MM.1S (cell line): ENCODE measurements around the gene MEG3.

ENCODE experiments used
- DNase-seq: peaks from one replicate; pipeline ENCODE4 v3.0.0-alpha.2; 2015
- H2AFZ ChIP-seq: fragments of 300-600 bp; sonication (generic); 2 replicates; pipeline ENCODE4 v1.6.0; 2016; ENCODE audit warnings: antibody characterized with exemption, low read length
- H3F3A ChIP-seq: fragments of 300-600 bp; sonication (generic); 2 replicates; pipeline ENCODE4 v1.6.1; 2016; ENCODE audit warnings: mild to moderate bottlenecking, antibody characterized with exemption, low read length, moderate library complexity, mixed read lengths; ENCODE audit not compliant: insufficient read depth
- H3K27ac ChIP-seq: fragments of 300-600 bp; sonication (generic); 2 replicates; pipeline ENCODE4 v1.5.1; 2016; ENCODE audit warnings: mild to moderate bottlenecking, low read length
- H3K27me3 ChIP-seq: fragments of 300-600 bp; sonication (generic); replicated peaks from 2 replicates; pipeline ENCODE4 v1.6.0; 2016; ENCODE audit warnings: low read length; ENCODE audit not compliant: insufficient read depth
- H3K36me3 ChIP-seq: fragments of 300-600 bp; sonication (generic); replicated peaks from 2 replicates; pipeline ENCODE4 v1.6.1; 2016; ENCODE audit warnings: mild to moderate bottlenecking, low read length, mixed read lengths; ENCODE audit not compliant: insufficient read depth
- H3K4me1 ChIP-seq: fragments of 300-600 bp; sonication (generic); 2 replicates; pipeline ENCODE4 v1.6.1; 2016; ENCODE audit warnings: low read length, mixed read lengths
- H3K4me2 ChIP-seq: fragments of 300-600 bp; sonication (generic); 2 replicates; pipeline ENCODE4 v1.6.0; 2016; ENCODE audit warnings: low read depth, low read length
- H3K4me3 ChIP-seq: fragments of 300-600 bp; sonication (generic); 2 replicates; pipeline ENCODE4 v1.5.1; 2016; ENCODE audit warnings: low read length, mixed read lengths
- H3K79me2 ChIP-seq: fragments of 300-600 bp; sonication (generic); 2 replicates; pipeline ENCODE4 v1.6.1; 2016; ENCODE audit warnings: mixed run types, low read length, mixed read lengths
- H3K9ac ChIP-seq: fragments of 300-600 bp; sonication (generic); 2 replicates; pipeline ENCODE4 v1.6.1; 2016; ENCODE audit warnings: low read length, mixed read lengths
- H3K9me2 ChIP-seq: fragments of 300-600 bp; sonication (generic); replicated peaks from 2 replicates; pipeline ENCODE4 v1.6.1; 2016; ENCODE audit warnings: mild to moderate bottlenecking, low read length, mixed read lengths; ENCODE audit not compliant: insufficient read depth
- H3K9me3 ChIP-seq: fragments of 300-600 bp; sonication (generic); replicated peaks from 2 replicates; pipeline ENCODE4 v1.6.1; 2016; ENCODE audit warnings: mild to moderate bottlenecking, low read length, mixed read lengths; ENCODE audit not compliant: insufficient read depth
- H4K20me1 ChIP-seq: fragments of 300-600 bp; sonication (generic); 2 replicates; pipeline ENCODE4 v1.6.1; 2016; ENCODE audit warnings: mild to moderate bottlenecking, low read length, moderate library complexity, mixed read lengths; ENCODE audit not compliant: insufficient read depth
- EZH2 ChIP-seq: fragments of 300-600 bp; sonication (generic); optimal IDR thresholded peaks from 2 replicates; pipeline ENCODE3; 2017; ENCODE audit warnings: low read depth, mild to moderate bottlenecking, antibody characterized with exemption, low read length, mixed read lengths
- EZH2phosphoT487 ChIP-seq: fragments of 300-600 bp; sonication (generic); IDR thresholded peaks from 2 replicates; pipeline ENCODE4 v1.6.1; 2018; ENCODE audit warnings: antibody characterized with exemption, low read length
- TF ChIP-seq, protein P1 (sequence below): fragments of 300-600 bp; sonication (generic); IDR thresholded peaks from 2 replicates; pipeline ENCODE4 v1.5.1; 2016; ENCODE audit warnings: antibody characterized with exemption, low read length, mixed read lengths

MEG3 gene

DNA sequence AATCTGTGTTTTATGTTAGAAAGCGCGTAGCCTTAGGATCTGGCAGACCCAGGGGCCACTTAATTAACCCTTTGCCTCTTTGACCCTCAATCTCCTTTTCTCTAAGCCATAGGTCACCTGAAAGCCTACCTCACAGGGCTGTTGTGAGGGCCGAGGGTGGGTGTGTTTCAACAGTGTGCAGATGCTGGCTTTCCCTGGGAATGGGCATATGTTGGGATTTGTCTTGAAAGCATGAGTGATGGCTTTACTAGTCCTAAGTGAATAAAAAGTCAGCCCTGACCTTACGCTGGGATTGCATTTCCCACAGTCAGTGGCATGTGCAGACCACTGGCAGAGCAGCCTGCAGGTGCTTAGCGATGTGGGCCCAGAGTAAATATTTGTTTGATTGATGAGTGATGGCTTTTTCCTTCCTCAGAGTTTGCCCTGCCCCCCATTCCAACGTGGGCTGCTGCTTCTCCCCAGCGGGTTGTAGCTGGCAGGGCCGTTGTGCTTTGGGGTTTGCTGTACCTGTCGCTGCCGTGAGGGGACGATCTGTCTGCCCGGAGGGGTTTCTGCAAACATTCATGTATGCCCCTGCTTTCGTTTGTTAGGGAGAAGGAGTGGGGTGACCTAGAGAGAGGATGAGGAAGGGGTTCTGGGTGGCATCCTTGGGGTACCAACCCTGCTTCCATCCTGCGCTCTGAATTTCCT, 31.5 kb downstream of the MEG3 start:
- H3K27ac ChIP-seq = no peak overlapping the region
- no peak overlapping the region for H3K9ac ChIP-seq
- no peaks in the 10 kb centered on the region for H4K20me1 ChIP-seq
- no peaks in the 10 kb centered on the region for H3K9me2 ChIP-seq
- no peak for DNase-seq
- TF ChIP-seq EZH2phosphoT487 (no peak), EZH2 (no peak)
- TF ChIP-seq, protein P1, sequence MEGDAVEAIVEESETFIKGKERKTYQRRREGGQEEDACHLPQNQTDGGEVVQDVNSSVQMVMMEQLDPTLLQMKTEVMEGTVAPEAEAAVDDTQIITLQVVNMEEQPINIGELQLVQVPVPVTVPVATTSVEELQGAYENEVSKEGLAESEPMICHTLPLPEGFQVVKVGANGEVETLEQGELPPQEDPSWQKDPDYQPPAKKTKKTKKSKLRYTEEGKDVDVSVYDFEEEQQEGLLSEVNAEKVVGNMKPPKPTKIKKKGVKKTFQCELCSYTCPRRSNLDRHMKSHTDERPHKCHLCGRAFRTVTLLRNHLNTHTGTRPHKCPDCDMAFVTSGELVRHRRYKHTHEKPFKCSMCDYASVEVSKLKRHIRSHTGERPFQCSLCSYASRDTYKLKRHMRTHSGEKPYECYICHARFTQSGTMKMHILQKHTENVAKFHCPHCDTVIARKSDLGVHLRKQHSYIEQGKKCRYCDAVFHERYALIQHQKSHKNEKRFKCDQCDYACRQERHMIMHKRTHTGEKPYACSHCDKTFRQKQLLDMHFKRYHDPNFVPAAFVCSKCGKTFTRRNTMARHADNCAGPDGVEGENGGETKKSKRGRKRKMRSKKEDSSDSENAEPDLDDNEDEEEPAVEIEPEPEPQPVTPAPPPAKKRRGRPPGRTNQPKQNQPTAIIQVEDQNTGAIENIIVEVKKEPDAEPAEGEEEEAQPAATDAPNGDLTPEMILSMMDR = no peak
- no peaks in the 10 kb centered on the region for H3K9me3 ChIP-seq
- no peak overlapping the region for H3K4me3 ChIP-seq
- H3K36me3 ChIP-seq = no peaks in the 10 kb centered on the region
- no peaks in the 10 kb centered on the region for H3F3A ChIP-seq
- H2AFZ ChIP-seq = no peak overlapping the region
- H3K27me3 ChIP-seq = peaks cover 15% of the 10 kb centered on the region
- no peaks in the 10 kb centered on the region for H3K4me1 ChIP-seq
- H3K79me2 ChIP-seq = no peaks in the 10 kb centered on the region
- no peak overlapping the region for H3K4me2 ChIP-seq

DNA sequence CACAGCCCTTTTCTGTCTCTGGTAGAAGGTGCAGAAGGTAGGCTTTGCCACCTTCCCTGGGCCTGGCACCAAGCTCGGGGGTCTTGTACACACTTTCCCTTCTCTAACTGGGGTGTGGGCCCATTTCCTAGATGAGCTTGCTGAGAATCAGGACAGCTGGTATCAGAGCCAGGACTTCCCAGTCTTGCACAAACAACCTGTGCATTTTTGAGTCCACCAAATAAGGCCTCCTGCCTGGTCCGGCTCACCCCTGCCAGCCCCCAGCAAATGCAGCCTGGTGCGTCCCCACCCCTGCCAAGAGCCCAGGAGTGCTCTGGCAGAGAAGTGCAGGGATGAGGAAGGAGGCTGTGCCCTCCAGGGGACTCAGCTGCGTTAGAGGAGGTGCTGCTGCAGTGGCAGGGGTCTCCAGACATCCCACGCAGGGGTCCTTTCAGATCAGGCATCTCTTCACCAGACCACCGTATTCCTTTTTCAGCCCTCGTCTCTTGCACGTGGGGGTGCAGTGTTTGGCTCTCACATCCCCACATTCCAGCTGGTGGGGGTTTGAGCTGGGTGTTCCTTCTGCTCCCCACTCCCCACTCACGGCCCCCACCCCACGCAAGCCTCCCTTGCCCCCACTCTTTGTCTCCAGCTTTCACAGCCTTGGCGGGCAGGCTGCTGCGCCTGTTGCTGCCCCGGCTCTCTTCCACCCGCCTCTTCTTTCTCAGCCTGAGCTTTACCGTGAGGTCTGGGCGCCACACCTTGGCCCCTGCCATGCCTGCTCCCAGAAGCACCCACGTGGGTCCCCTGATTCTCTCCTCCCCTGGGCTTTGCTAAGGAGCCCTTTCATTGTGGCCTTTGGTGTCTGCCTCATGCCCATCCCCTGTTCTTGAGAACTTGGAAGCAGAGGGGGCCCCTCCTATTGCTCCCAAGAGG, 32.3 kb downstream of the MEG3 start:
- no peaks in the 10 kb centered on the region for H4K20me1 ChIP-seq
- no peak overlapping the region for H3K27ac ChIP-seq
- peaks cover 15% of the 10 kb centered on the region for H3K27me3 ChIP-seq
- no peak overlapping the region for H2AFZ ChIP-seq
- no peaks in the 10 kb centered on the region for H3K9me2 ChIP-seq
- DNase-seq = no peak
- no peak overlapping the region for H3K4me3 ChIP-seq
- no peaks in the 10 kb centered on the region for H3K79me2 ChIP-seq
- H3K36me3 ChIP-seq = no peaks in the 10 kb centered on the region
- TF ChIP-seq, protein P1 = no peak
- H3K4me1 ChIP-seq = no peaks in the 10 kb centered on the region
- no peaks in the 10 kb centered on the region for H3K9me3 ChIP-seq
- no peak overlapping the region for H3K9ac ChIP-seq
- no peak overlapping the region for H3K4me2 ChIP-seq
- no peaks in the 10 kb centered on the region for H3F3A ChIP-seq

GRCh38 chr14:100858838-100859220, 32.9 kb downstream of the MEG3 start:
- Histone ChIP-seq H3K36me3 (no peaks in the 10 kb centered on the region), H3K4me1 (no peaks in the 10 kb centered on the region), H3F3A (no peaks in the 10 kb centered on the region), H2AFZ (no peak overlapping the region), H3K4me3 (no peak overlapping the region), H3K27ac (no peak overlapping the region), H4K20me1 (no peaks in the 10 kb centered on the region), H3K27me3 (peaks cover 15% of the 10 kb centered on the region), H3K9me2 (no peaks in the 10 kb centered on the region), H3K9ac (no peak overlapping the region), H3K79me2 (no peaks in the 10 kb centered on the region), H3K4me2 (no peak overlapping the region), H3K9me3 (no peaks in the 10 kb centered on the region)
- no peak for TF ChIP-seq EZH2phosphoT487
- TF ChIP-seq, protein P1 = no peak
- TF ChIP-seq EZH2 = no peak
- no peak for DNase-seq
